ENCODE results near the gene ALPI. TPM values are rescaled to one million over a fixed set of nuclear protein-coding genes. Genes with fewer than 3 reads are reported as not detected.

Gene ALPI
- total RNA-seq, 1 donor = not detected

DNA sequence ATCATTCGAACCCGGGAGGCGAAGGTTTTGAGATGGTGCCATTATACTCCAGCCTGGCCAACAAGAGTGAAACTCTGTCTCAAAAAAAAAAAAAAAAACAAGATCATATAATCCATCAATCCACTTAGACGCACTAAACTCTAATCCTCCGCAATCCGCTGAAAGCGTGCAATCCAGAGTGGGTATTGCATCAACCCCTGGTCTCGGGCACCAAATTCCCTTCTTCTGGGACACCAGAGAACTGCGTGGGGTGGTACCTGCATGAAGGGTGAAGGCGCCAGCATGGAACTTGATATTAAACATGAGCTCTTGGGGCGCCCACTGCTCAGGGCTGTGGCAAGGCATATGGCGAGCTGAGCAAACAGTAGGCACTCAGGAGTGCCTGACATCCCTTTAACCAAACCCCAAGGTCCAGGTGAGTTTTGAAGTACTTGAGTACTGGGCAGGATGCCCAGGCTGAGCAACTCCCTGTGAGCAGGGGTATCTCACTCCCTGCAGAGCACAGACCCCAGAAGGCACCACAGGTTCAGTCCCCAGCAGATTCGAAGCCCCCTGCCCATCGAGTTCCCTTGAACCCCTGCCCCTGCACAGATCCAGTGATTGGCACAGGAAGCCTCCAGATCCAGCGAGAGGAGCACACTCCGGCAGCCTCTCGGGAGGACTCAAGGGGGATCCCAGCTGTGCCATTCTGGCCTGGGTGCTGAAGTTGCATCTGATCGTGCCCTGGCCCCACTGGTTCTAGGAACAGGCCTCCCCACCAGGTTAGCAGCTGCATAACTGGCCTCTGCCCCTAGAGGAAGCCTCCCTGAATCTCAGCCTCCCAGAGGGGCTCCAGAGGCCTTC lies 8.0 kb downstream of the ALPI start:
- H3K27me3 ChIP-seq (ENCODE audit: insufficient read depth, low read length) = peaks cover 26% of the 10 kb centered on the region
- no peaks in the 10 kb centered on the region for H3K4me1 ChIP-seq (ENCODE audit: insufficient read depth, low read length)
- H3K4me2 ChIP-seq (ENCODE audit: insufficient read depth, low read length) = no peak overlapping the region
- no peak overlapping the region for H3K4me3 ChIP-seq (ENCODE audit: insufficient read depth, low read length)
- TF ChIP-seq, protein P1, sequence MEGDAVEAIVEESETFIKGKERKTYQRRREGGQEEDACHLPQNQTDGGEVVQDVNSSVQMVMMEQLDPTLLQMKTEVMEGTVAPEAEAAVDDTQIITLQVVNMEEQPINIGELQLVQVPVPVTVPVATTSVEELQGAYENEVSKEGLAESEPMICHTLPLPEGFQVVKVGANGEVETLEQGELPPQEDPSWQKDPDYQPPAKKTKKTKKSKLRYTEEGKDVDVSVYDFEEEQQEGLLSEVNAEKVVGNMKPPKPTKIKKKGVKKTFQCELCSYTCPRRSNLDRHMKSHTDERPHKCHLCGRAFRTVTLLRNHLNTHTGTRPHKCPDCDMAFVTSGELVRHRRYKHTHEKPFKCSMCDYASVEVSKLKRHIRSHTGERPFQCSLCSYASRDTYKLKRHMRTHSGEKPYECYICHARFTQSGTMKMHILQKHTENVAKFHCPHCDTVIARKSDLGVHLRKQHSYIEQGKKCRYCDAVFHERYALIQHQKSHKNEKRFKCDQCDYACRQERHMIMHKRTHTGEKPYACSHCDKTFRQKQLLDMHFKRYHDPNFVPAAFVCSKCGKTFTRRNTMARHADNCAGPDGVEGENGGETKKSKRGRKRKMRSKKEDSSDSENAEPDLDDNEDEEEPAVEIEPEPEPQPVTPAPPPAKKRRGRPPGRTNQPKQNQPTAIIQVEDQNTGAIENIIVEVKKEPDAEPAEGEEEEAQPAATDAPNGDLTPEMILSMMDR (IDR thresholded peaks at IDR 0.05; ENCODE audit: extremely low read depth, low read depth, low read length) = no peak
- H3K27ac ChIP-seq (ENCODE audit: low read depth, low read length) = no peak overlapping the region
- no peaks in the 10 kb centered on the region for H3K79me2 ChIP-seq (ENCODE audit: insufficient read depth, low read length)
- H3K36me3 ChIP-seq (ENCODE audit: insufficient read depth, low read length) = no peaks in the 10 kb centered on the region
- DNase-seq (ENCODE audit: insufficient read length, low spot score, missing footprints) = peak; percentile 61
- H4K20me1 ChIP-seq (ENCODE audit: insufficient read depth, low read length) = no peaks in the 10 kb centered on the region
- H2AFZ ChIP-seq (ENCODE audit: low read length) = no peak overlapping the region
- H3K9me3 ChIP-seq (ENCODE audit: low read depth, low read length) = no peaks in the 10 kb centered on the region

DNA sequence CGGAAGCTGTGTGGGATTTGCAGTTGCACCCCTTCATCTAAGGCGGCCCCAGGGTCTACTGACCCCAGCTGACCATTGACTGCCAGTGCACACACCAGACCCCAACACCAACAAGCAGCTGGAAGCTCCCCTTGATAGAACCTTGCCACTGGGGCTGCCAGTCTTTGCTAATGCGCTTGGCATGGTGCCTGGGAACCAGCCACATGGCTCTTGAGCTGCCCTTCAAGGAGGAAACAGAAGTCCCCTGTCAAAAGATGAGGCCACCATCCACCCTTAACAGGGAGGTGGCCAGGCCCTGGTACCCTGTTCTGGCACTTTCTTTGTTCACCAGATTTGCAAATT lies 8.6 kb downstream of the ALPI start:
- Histone ChIP-seq H3K4me2 (ENCODE audit: insufficient read depth, low read length) (no peak overlapping the region), H4K20me1 (ENCODE audit: insufficient read depth, low read length) (no peaks in the 10 kb centered on the region), H3K27ac (ENCODE audit: low read depth, low read length) (no peak overlapping the region), H3K4me3 (ENCODE audit: insufficient read depth, low read length) (no peak overlapping the region), H2AFZ (ENCODE audit: low read length) (no peak overlapping the region), H3K4me1 (ENCODE audit: insufficient read depth, low read length) (no peaks in the 10 kb centered on the region), H3K27me3 (ENCODE audit: insufficient read depth, low read length) (peaks cover 20% of the 10 kb centered on the region), H3K36me3 (ENCODE audit: insufficient read depth, low read length) (no peaks in the 10 kb centered on the region), H3K79me2 (ENCODE audit: insufficient read depth, low read length) (no peaks in the 10 kb centered on the region), H3K9me3 (ENCODE audit: low read depth, low read length) (no peaks in the 10 kb centered on the region)
- TF ChIP-seq, protein P1 (IDR thresholded peaks at IDR 0.05; ENCODE audit: extremely low read depth, low read depth, low read length) = no peak
- no peak for DNase-seq (ENCODE audit: insufficient read length, low spot score, missing footprints)

DNA sequence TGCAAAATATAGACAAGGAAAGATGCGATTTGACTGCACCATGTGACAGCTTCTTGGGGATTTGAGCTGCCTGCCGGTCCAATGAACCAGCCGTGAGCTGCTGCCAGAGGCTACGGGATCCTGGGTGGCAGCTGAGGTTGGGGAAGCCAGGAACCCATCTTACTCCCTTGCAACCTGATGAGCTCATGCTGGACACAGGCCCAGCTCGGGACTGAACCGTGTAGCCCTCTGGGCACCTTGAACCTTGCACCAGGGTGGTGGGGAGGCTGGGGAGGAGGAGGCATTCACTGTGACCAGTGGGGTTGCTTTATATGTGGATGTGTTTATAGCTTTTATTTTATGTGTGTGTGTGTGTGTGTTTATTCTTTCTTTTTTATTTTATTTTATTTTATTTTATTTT lies 9.1 kb downstream of the ALPI start:
- no peak for DNase-seq (ENCODE audit: insufficient read length, low spot score, missing footprints)
- no peak overlapping the region for H3K27ac ChIP-seq (ENCODE audit: low read depth, low read length)
- no peaks in the 10 kb centered on the region for H3K36me3 ChIP-seq (ENCODE audit: insufficient read depth, low read length)
- H3K27me3 ChIP-seq (ENCODE audit: insufficient read depth, low read length) = peaks cover 16% of the 10 kb centered on the region
- H3K4me1 ChIP-seq (ENCODE audit: insufficient read depth, low read length) = no peaks in the 10 kb centered on the region
- no peaks in the 10 kb centered on the region for H4K20me1 ChIP-seq (ENCODE audit: insufficient read depth, low read length)
- H2AFZ ChIP-seq (ENCODE audit: low read length) = no peak overlapping the region
- no peak overlapping the region for H3K4me3 ChIP-seq (ENCODE audit: insufficient read depth, low read length)
- H3K79me2 ChIP-seq (ENCODE audit: insufficient read depth, low read length) = no peaks in the 10 kb centered on the region
- no peaks in the 10 kb centered on the region for H3K9me3 ChIP-seq (ENCODE audit: low read depth, low read length)
- TF ChIP-seq, protein P1 (IDR thresholded peaks at IDR 0.05; ENCODE audit: extremely low read depth, low read depth, low read length) = no peak
- no peak overlapping the region for H3K4me2 ChIP-seq (ENCODE audit: insufficient read depth, low read length)

DNA sequence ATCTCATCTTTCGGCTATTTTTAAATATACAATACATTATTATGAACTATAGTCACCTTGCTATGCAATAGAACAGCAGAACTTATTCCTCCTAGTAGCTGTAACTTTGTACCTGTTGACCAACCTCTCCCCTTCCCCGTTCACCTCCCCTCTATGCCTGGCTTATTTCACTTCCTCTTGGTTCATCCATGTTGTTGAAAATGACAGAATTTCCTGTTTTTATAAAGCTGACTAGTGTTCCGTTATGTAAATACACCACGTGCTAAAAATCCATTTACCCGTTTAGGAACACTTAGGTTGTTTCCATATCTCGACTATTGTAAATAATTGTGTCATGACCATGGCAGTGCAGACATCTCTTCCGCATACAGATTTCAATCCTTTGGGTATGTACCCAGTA lies 10.3 kb downstream of the ALPI start:
- TF ChIP-seq, protein P1 (IDR thresholded peaks at IDR 0.05; ENCODE audit: extremely low read depth, low read depth, low read length) = no peak
- no peaks in the 10 kb centered on the region for H3K4me1 ChIP-seq (ENCODE audit: insufficient read depth, low read length)
- peaks cover 25% of the 10 kb centered on the region for H3K27me3 ChIP-seq (ENCODE audit: insufficient read depth, low read length)
- H2AFZ ChIP-seq (ENCODE audit: low read length) = no peak overlapping the region
- no peaks in the 10 kb centered on the region for H3K36me3 ChIP-seq (ENCODE audit: insufficient read depth, low read length)
- no peak for DNase-seq (ENCODE audit: insufficient read length, low spot score, missing footprints)
- H3K9me3 ChIP-seq (ENCODE audit: low read depth, low read length) = no peaks in the 10 kb centered on the region
- H3K4me2 ChIP-seq (ENCODE audit: insufficient read depth, low read length) = no peak overlapping the region
- no peak overlapping the region for H3K4me3 ChIP-seq (ENCODE audit: insufficient read depth, low read length)
- no peaks in the 10 kb centered on the region for H4K20me1 ChIP-seq (ENCODE audit: insufficient read depth, low read length)
- H3K27ac ChIP-seq (ENCODE audit: low read depth, low read length) = no peak overlapping the region
- H3K79me2 ChIP-seq (ENCODE audit: insufficient read depth, low read length) = no peaks in the 10 kb centered on the region
